HEK293T (cell line): ENCODE measurements around the gene SLC27A2.

ENCODE experiments used
- CTCF ChIA-PET: fragments of 350-600 bp; formaldehyde crosslinking; extraction: SDS; loops from one replicate; lab custom pipeline; 2021; ENCODE audit warnings: antibody characterized with exemption, inconsistent platforms; lab: Yijun Ruan, JAX
- POLR2A ChIA-PET: fragments of 350-600 bp; formaldehyde crosslinking; extraction: SDS; loops from one replicate; lab custom pipeline; 2020; ENCODE audit warnings: antibody characterized with exemption, inconsistent platforms; lab: Yijun Ruan, JAX
- DNase-seq: peaks from one replicate; pipeline ENCODE4 v3.0.0; 2012; ENCODE audit warnings: mixed read lengths; ENCODE audit errors: extremely low spot score
- ARNT ChIP-seq: fragments of 450-650 bp; IDR thresholded peaks from 2 replicates; pipeline ENCODE4 v1.6.1; 2017; ENCODE audit warnings: mild to moderate bottlenecking
- BHLHE40 ChIP-seq: fragments of 450-650 bp; IDR thresholded peaks from 2 replicates; pipeline ENCODE4 v1.6.1; 2016; ENCODE audit warnings: mild to moderate bottlenecking, moderate library complexity, borderline replicate concordance
- CTBP1 ChIP-seq: fragments of 450-650 bp; IDR thresholded peaks from 2 replicates; pipeline ENCODE4 v1.6.1; 2016; ENCODE audit warnings: borderline replicate concordance
- ELF4 ChIP-seq: fragments of 450-650 bp; IDR thresholded peaks from 2 replicates; pipeline ENCODE4 v1.6.1; 2017; ENCODE audit warnings: antibody characterized with exemption
- FOXA1 ChIP-seq: fragments of 450-650 bp; IDR thresholded peaks from 2 replicates; pipeline ENCODE4 v1.6.1; 2016; ENCODE audit warnings: mild to moderate bottlenecking
- FOXK2 ChIP-seq: fragments of 450-650 bp; IDR thresholded peaks from 2 replicates; pipeline ENCODE4 v1.6.1; 2016; ENCODE audit warnings: mild to moderate bottlenecking
- FOXM1 ChIP-seq: fragments of 450-650 bp; IDR thresholded peaks from 2 replicates; pipeline ENCODE4 v1.6.1; 2017; ENCODE audit warnings: mild to moderate bottlenecking, borderline replicate concordance
- HDGF ChIP-seq: fragments of 450-650 bp; IDR thresholded peaks from 2 replicates; pipeline ENCODE4 v1.6.1; 2017; ENCODE audit warnings: antibody characterized with exemption, borderline replicate concordance
- L3MBTL2 ChIP-seq: fragments of 450-650 bp; conservative IDR thresholded peaks from 2 replicates; pipeline ENCODE4 v1.6.1; 2016; ENCODE audit warnings: mild to moderate bottlenecking
- LEF1 ChIP-seq: fragments of 450-650 bp; IDR thresholded peaks from 2 replicates; pipeline ENCODE4 v1.6.1; 2017; ENCODE audit warnings: mild to moderate bottlenecking, borderline replicate concordance
- NFRKB ChIP-seq: fragments of 450-650 bp; IDR thresholded peaks from 2 replicates; pipeline ENCODE4 v1.6.1; 2016; ENCODE audit warnings: mild to moderate bottlenecking, moderate library complexity
- PKNOX1 ChIP-seq: fragments of 450-650 bp; IDR thresholded peaks from 2 replicates; pipeline ENCODE4 v1.6.1; 2016
- SP1 ChIP-seq: fragments of 450-650 bp; IDR thresholded peaks from 2 replicates; pipeline ENCODE4 v1.6.1; 2017
- SUZ12 ChIP-seq: fragments of 450-650 bp; IDR thresholded peaks from 2 replicates; pipeline ENCODE4 v1.6.1; 2016; ENCODE audit warnings: mild to moderate bottlenecking
- TARDBP ChIP-seq: fragments of 450-650 bp; IDR thresholded peaks from 2 replicates; pipeline ENCODE4 v1.6.1; 2016
- ZNF384 ChIP-seq: fragments of 450-650 bp; IDR thresholded peaks from 2 replicates; pipeline ENCODE4 v1.6.1; 2016

SLC27A2 gene

DNA sequence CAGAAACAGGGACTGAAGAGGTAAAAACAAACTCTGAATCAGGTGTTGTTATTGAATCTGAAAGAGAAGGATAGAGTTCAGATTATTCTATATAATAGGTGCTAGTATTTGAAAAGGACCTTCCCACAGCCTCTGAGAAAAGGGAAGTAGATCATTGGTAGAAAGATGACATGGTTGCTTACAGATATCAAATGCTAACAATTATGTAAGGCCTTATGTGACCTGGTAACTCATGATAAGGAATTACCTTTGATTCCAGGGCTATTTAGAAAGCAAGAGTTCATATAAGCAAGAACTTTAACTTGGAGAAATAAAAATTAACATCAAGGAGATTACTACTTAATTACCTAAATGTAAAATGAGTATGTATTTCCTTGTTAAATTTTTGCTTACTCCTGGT lies 7.6 kb downstream of the SLC27A2 start:
- TF ChIP-seq HDGF = no peak
- TF ChIP-seq NFRKB = no peak
- TF ChIP-seq SP1 = no peak
- no peak for TF ChIP-seq ELF4
- TF ChIP-seq FOXA1 = no peak
- TF ChIP-seq FOXM1 = no peak
- no peak for TF ChIP-seq L3MBTL2
- no peak for TF ChIP-seq BHLHE40
- TF ChIP-seq LEF1 = no peak
- TF ChIP-seq TARDBP = no peak
- no peak for TF ChIP-seq SUZ12
- TF ChIP-seq PKNOX1 = no peak
- TF ChIP-seq ARNT = no peak
- POLR2A ChIA-PET = no interaction called here
- DNase-seq = no peak
- CTCF ChIA-PET = no interaction called here

- ChIA-PET POLR2A (no interaction called here), CTCF (interaction anchor here (0.6 kb wide), 1 partner anchor 831 kb away, joined by 3 read pairs; no protein-coding TSS in a partner anchor)
- DNase-seq = no peak
- TF ChIP-seq ZNF384 (no peak), ELF4 (no peak), NFRKB (no peak), ARNT (no peak)
Observed at GRCh38 chr15:50190166-50190570, 8.2 kb downstream of the SLC27A2 start.

- POLR2A ChIA-PET = no interaction called here
- DNase-seq = no peak
- CTCF ChIA-PET = interaction anchor here (0.6 kb wide), 1 partner anchor 830 kb away, joined by 3 read pairs; no protein-coding TSS in a partner anchor
- TF ChIP-seq ZNF384 (no peak), FOXK2 (no peak), TARDBP (no peak), HDGF (no peak), SUZ12 (no peak), PKNOX1 (no peak), BHLHE40 (no peak)
Observed at GRCh38 chr15:50190723-50191122, 8.7 kb downstream of the SLC27A2 start.

DNA sequence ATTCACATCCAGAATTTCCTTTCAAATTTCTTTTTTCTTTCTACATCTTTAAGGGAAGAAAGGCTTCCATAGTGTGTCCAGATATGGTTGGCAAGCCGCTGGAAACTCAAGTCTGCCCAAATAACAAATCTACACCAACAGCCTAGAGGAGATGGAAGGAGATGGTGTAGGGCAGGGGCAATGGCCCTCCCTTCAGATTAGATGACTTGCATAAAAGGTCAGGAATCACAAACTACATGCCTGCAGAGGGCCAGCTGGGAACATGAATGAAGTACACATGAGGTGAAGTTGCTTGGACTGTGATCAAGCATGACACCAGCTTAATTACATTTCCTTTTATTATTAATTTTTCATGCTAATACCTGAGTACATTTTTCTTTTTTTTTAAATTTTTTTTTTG lies 10.2 kb downstream of the SLC27A2 start:
- DNase-seq = no peak

DNA sequence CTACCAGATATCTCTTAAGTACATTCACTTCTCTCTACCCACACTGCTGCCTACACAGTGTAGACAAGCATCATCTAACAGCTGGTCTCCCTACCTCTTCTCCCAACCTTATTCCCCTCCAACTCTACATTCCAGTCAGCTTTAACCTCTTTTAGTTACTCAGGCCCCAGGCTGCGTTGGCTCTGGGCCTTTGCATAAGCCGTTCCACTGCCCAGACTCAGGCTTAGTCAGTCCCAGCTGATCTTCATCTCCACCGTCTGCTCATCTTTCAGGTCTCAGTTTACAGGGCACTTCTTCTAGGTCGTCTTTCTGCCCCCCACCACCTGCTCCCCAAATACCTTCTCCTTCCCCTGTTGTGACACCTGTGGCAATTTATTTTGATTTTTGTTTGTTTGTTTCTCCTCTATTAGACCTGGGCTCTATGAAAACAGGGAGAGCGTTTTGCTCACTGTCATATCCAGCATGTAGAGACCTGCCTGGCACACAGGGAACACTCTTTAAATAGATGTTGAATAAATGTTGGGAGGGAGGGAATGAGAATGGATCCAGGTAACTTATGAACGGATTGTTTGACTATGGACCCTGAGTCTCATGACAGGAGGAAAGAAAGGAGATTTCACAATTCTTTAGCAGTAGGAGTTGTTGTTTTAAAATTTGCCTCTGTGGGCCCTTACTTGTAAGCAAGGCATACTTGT lies 11.1 kb downstream of the SLC27A2 start:
- ChIA-PET CTCF (interaction anchor here (0.6 to 1.1 kb wide), 2 partner anchors 8 to 370 kb away, joined by 3 read pairs; no protein-coding TSS in a partner anchor), POLR2A (no interaction called here)
- TF ChIP-seq LEF1 = no peak
- TF ChIP-seq SUZ12 = no peak
- no peak for TF ChIP-seq NFRKB
- TF ChIP-seq SP1 = no peak
- no peak for DNase-seq

More for the DNA sequence above, 10.2 kb downstream of the SLC27A2 start:
- POLR2A ChIA-PET = no interaction called here
- CTCF ChIA-PET = no interaction called here
- TF ChIP-seq PKNOX1 = no peak
- TF ChIP-seq FOXM1 = no peak
- TF ChIP-seq NFRKB = no peak
- no peak for TF ChIP-seq ARNT
- no peak for TF ChIP-seq SP1
- no peak for TF ChIP-seq FOXA1

GRCh38 chr15:50202003-50202402 lies 20.0 kb downstream of the SLC27A2 start:
- CTCF ChIA-PET = no interaction called here
- POLR2A ChIA-PET = no interaction called here
- no peak for DNase-seq
- TF ChIP-seq NFRKB (no peak), LEF1 (no peak), PKNOX1 (no peak), BHLHE40 (no peak)

DNA sequence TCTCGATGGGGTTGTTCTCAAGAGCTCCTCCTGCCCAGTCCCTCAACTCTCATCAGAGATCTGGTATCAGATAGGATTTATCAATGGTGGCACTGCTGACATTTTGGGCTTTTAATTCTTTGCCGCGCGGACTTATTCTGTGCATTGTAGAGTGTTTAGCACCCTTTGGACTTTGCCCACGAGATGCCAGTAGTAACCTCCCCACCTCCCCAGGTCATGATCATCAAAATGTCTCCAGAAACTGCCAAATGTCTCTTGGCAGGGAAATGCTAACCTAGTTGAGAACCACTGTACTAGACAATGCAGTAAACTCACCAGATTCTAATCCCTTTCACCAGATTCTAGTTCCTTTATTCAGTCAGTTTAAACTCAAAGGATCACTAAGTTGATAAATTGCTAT lies 24.0 kb downstream of the SLC27A2 start:
- CTCF ChIA-PET = no interaction called here
- POLR2A ChIA-PET = no interaction called here
- DNase-seq = no peak
- no peak for TF ChIP-seq FOXK2
- TF ChIP-seq BHLHE40 = no peak
- no peak for TF ChIP-seq FOXM1
- TF ChIP-seq NFRKB = no peak
- TF ChIP-seq CTBP1 = no peak
- TF ChIP-seq SUZ12 = no peak
- no peak for TF ChIP-seq ELF4
- no peak for TF ChIP-seq HDGF
- no peak for TF ChIP-seq L3MBTL2
- TF ChIP-seq ZNF384 = no peak
- no peak for TF ChIP-seq LEF1
- no peak for TF ChIP-seq ARNT
- no peak for TF ChIP-seq TARDBP
- no peak for TF ChIP-seq FOXA1
- no peak for TF ChIP-seq SP1
- TF ChIP-seq PKNOX1 = no peak
